NCI-H2081 treated with DMSO at 0.1 percent for 48 hours (cell line): Measurements from ENCODE around the gene WHRN.

Source experiments
- DNase-seq: peaks from one replicate; lab custom pipeline; 2025; lab: John Stamatoyannopoulos, UW

Gene WHRN

DNA sequence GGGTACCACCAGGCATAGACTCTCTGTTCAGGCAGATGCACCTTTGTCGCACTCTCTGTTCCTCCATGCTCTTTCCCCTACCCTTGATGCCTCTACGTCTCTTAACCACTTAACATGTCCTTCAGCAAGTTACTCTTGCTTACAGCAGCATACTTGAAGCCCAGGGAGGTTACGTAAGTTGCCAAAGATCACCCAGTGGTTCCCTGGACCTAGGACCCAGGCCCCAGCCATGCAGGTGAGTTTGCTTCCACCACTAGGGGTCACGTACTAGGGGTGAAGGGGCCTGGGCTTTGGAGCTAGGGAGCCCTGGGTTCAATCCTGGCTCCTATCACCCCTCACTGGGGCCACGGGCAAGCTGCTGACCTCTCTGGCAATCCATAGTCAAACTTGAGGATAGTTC lies 126.4 kb downstream of the WHRN start:
- no peak for DNase-seq

- no peak for DNase-seq
These were observed 127.3 kb downstream of the WHRN start for GRCh38 chr9:114378016-114378415.

- no peak for DNase-seq
These were observed 128.5 kb downstream of the WHRN start for GRCh38 chr9:114376586-114377445.

DNA sequence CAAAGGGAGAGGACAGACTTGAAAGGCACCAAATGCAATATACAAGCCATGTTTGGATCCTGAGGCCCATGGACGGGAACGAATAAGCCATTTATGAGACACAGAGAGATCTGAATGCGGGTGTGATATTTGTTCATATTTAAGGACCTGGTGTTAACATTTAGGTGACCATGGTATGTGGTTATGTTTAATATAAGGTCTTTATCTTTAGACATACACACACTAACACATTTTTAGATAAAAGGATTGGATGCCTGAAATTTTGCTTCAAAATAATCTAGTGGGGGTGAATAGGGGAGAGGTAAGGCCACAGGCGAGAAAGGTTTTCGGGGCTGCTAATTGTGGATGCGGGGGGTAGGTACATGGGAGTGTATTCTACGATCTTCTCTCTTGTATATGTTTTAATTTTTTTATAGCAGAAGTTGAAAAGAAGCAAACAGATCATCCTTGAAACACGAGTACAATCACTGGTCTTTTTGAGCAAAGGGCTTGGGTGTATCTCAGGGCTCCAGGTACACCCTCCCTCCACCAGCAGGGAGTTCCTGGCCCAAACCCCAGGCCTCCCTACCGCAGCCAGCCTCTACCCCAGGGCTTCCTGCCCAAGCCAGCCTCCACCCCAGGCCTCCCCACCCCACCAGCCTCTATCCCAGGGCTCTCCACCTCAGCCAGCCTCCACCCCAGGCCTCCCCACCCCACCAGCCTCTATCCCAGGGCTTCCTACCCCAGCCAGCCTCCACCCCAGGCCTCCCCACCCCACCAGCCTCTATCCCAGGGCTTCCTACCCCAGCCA lies 129.7 kb downstream of the WHRN start:
- no peak for DNase-seq

DNA sequence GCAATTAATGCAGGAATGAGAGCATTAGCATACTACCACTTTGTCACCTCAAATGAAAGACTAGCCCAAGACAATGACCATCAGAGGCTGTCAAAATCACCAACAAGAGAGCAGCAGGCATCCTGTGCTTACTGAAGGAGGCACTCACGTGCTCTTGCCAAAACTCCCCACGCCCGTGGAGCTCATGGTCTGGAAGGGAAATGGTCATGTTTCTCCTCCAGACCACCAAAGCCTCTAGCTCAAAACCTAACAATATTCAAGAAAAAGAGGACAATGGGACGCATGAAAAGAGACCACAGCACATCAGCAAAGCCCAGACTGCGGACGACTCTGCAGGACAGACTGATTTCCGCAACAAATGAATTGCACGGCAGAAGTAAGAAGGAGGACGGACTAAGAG lies 130.3 kb downstream of the WHRN start:
- no peak for DNase-seq

DNA sequence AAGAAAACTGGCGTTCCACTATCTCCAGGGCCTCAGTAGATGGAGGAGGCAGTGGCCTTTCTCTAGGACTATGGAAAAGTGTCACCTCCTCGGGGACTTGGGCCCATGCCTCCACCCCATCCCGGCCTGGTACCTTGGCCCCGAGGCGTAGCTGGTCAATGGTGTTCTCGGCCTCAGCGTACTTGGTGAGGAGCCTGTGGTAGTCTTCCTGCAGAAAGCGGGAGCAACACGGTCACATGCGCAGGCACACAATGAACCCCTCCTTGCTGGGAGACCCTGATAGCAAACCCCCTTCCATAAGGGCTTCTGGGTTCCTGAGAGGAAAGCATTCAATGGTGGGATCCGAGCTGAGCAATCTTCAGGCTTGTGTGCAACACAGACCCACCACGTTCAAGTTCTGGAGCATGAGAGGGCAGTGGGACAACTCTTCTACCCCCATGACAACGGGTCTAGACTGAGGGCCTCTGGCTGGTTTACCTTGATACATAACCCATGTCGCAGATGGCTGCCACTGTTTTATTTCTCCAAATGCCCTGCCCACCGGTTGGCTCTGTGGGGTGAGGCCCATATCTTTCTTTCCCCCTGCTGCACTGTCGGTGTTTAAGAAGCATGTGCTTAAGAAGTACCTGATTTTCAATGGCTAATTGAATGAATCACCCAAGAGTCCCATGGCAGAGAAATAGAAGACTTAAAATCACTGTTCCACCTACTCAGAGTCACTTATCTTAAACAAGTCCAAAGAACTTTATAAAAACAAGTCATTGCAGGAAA lies 131.1 kb downstream of the WHRN start:
- no peak for DNase-seq

GRCh38 chr9:114372921-114373448 lies 132.3 kb downstream of the WHRN start:
- no peak for DNase-seq

DNA sequence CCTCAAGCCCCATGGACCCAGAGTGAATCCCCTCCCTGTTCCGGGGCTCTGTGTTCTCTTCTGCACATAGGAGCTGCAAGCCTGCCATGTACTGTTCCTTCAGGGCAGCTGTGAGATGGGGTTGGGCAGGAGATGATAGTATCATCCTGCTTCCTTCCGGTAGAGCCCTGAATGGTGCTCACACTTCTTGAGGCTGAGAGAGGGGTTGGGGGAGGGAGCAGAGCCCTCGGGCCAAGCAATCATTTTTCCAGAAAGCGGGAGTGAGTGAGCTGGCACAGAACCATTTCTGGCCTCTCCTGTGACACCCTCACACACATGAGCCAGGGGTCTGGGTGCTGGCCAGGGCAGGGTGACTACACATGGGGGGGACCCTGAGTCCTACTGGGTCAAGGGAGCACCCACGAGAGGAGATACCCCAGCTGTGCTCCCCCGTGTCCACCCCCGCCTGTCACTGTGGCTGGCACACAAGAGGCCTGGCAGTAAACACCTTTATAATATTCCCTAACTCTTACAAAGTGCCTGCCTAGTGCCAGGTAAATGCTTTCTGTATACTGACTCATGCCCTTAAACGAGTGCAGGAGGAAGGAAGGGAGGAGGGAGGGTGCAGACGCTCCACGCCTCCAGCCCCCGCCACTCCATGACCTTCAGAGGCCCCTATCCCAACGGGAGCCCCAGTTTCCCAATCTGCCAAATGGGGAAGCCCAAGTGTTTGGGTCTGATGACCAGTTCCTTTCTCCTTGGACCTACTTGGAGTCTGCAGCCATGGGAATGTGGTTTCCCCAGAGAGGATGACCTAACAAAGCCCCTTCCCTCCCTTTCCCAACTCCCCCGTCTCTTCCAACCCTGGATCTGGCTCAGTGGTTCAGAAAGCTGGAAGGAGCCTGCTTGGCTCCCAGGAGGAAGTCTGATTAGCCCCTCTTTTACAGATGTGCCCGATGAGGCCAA lies 133.0 kb downstream of the WHRN start:
- no peak for DNase-seq

DNA sequence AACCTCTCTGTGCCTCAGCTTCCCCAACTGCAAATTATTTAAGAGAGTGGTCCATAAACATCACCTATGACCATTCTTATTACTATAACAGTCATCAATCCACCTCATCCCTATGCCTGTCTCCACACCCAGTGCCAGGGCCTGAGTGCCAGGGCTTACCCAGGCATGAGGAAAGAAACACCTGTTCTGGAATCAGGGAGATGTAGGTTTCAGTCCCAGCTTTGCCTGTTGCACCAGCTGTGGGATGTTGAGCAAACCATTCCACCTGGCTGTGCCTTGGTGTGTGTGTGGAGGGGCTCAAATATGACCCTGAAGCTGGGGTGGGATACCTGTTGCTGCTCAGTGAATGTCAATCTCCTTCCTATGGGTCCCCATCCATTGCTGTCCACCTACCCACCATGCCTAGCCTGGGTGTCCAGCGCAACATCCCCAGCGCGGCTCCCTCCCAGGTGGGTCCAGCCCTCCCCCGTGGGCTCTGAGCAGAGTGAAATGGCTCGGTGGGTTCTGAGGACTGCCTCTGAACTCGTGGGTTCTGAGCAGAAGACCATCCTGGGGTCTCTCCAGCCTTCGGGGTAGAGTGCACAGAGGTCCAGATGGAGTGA lies 133.8 kb downstream of the WHRN start:
- no peak for DNase-seq

- no peak for DNase-seq
These were observed 134.3 kb downstream of the WHRN start for GRCh38 chr9:114370968-114371320.

GRCh38 chr9:114370251-114370967 lies 134.9 kb downstream of the WHRN start:
- DNase-seq, result no peak

DNA sequence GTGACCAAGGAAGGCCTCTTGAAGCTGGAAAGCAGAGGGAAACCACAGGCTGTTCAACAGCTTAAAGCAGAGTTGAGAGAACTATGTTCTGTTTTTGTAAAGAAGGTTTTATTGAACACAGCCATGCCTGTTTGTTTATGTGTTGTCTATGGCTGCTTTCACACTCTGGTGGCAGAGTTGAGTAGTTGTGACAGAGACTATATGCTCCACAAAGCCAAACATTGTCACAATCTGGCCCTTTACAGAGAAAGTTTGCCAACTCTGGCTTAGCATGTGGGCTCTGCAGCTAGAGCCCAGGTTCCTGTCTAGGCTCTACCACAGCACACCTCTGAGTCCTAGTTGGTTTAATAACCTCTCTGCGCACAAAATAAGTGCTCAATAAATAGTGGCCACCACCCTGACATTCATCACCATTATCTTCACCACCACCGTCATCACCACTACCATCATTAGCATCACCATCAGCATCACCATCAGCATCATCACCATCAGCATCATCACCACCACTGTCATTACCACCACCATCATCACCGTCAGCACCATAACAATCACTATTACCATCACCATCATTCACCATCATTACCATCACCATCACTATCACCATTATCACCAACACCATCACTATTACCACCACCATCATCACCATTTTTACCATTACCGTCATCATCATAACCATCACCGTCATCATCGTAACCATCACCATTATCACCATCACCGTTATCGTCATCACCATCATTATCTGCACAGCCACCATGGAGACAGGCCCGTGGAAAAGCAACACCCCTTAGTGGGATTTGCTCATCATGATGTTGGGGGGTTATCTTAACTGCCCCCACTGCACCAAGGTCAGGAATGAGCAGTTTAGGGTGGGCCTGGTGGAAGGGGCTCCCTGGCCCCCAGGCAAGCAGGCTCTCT lies 135.8 kb downstream of the WHRN start:
- no peak for DNase-seq

DNA sequence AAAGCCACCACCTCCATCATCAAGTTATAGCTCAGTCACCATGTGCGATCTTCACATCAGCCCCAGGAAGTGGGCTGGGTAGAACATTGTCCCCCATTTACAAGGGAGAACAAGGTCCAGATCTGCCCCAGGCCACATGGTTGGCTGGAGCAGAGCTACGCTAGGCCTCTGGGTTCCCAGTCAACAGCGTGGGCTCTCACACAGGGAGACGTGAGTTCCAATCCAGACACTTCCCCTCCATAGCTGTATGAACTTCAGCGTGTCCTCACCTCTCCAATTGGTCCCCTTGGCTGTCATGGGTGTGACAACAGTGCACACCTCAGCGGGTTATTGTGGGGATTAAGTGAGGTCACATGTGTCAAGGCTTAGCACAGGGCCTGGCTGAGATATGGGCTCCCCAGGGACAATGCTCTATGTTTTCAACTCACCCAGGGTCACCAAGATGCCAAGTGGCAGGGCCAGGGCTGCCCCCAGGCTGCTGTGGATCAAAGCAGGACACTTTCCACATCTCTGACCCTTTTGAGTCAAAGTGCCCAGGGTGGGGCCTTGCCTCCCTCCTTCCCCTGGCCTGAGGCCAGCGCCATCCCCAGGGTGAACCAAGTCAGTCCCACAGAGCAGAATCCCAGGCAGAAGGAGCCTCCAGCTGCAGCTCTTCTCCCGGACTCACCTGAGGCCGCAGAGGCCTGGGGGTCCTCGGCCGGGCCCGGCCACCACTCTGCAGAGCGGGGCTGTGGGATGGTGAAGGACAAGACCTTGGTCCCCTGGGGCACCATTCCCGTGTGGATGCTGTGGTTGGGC lies 137.3 kb downstream of the WHRN start:
- no peak for DNase-seq

DNA sequence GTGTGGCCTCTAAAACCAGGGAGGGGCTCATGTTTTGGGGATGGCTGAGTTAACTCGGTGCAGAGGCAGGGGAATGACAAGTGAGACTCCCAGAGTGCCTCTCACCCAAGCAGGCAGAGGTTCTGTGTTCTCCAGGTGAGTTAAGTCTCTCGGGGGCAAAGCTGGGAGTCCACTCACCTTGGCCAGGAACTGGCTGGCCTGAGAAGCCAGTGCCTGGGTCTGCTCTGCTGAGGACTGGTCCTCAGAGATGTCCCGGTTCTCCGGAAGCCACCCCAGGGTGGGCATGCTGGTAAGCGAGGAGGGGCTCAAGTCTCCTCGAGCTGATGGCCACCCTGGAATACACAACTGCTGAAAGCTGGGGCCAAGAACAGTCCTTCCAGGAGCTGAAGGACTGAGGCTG lies 137.9 kb downstream of the WHRN start:
- no peak for DNase-seq

DNA sequence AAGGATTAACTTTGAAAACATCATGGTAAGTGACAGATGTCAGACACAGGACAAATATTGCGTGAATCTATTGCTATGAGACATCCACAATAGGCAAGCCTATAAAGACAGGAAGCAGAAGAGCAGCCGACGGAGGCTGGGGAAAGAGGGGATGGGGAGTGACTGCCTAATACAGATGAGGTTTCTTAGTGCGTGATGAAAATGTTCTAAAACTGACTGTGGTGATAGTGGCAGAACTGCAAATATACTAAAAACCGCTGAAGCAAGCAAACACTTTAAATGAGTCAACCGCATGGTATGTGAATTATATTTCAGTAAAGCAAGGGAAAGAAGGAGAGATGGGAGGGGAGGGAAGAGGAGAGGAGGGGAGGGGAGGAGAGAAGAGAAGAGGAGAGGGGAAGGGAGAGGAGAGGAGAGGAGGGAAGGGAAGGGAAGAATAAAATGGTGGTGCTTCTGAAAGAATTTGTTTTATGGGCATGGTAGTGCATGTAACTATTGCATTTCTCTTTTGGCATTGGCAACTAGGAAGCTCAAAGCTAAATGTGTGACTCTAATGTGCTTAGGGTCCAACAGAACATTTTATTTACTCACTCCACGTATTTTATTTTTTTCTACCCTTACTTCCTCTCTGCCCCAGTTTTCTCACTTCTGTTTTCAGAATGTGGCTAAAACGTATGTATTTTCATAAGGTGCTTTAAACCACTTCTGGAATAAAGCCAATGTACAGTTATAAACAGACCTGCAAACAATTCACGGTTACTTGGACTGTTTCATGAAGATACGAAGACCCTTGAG lies 138.7 kb downstream of the WHRN start:
- no peak for DNase-seq

- no peak for DNase-seq
These were observed 140.1 kb downstream of the WHRN start for GRCh38 chr9:114365194-114365593.
